Lung (tissue), 12 donors: ENCODE measurements around the gene KRTAP5-2. TPM values are rescaled to one million over a fixed set of nuclear protein-coding genes. Genes with fewer than 3 reads are reported as not detected.

Experiments
- ATAC-seq: fragments of 200-7000 bp; cut with Tn5 transposase; one replicate; pipeline ENCODE4 v1.9.1; 2020; ENCODE audit warnings: moderate number of reproducible peaks; ENCODE audit not compliant: insufficient read depth, low FRiP score
- DNase-seq, 3 donors: peaks; one replicate each; pipeline ENCODE4 v3.0.0-alpha.2; 2013 to 2017
- H3K27ac ChIP-seq, 2 donors: one replicate each; pipeline ENCODE4 v1.5.1; 2013; ENCODE audit warnings: mild to moderate bottlenecking in 2 of 2, moderate library complexity in 2 of 2, control low read depth in 1 of 2, inconsistent platforms in 1 of 2, low read depth in 1 of 2, low read length in 1 of 2
- H3K27me3 ChIP-seq, 3 donors: one replicate each; pipeline ENCODE4 v1.5.1; 2013; ENCODE audit warnings: low read length in 2 of 3; ENCODE audit not compliant: control insufficient read depth in 3 of 3, insufficient read depth in 3 of 3
- H3K36me3 ChIP-seq, 4 donors: one replicate each; pipeline ENCODE4 v1.5.1; 2013; ENCODE audit warnings: low read length in 4 of 4, mild to moderate bottlenecking in 1 of 4, moderate library complexity in 1 of 4; ENCODE audit not compliant: control insufficient read depth in 4 of 4, insufficient read depth in 4 of 4
- H3K4me1 ChIP-seq, 5 donors: one replicate each; pipeline ENCODE4 v1.5.1; 2013; ENCODE audit warnings: low read length in 5 of 5, mild to moderate bottlenecking in 2 of 5, moderate library complexity in 1 of 5; ENCODE audit not compliant: control insufficient read depth in 5 of 5, insufficient read depth in 5 of 5
- H3K4me3 ChIP-seq: one replicate; pipeline ENCODE4 v1.5.1; 2013; ENCODE audit warnings: mild to moderate bottlenecking, control low read depth, moderate library complexity
- H3K9ac ChIP-seq, 2 donors: one replicate each; pipeline ENCODE4 v1.5.1; 2013; ENCODE audit warnings: low read length in 2 of 2, control low read depth in 1 of 2; ENCODE audit not compliant: insufficient read depth in 1 of 2
- H3K9me3 ChIP-seq, 4 donors: one replicate each; pipeline ENCODE4 v1.5.1; 2013; ENCODE audit warnings: low read length in 3 of 4, mild to moderate bottlenecking in 1 of 4, moderate library complexity in 1 of 4; ENCODE audit not compliant: control insufficient read depth in 4 of 4, insufficient read depth in 3 of 4
- WGBS, 2 donors: extraction: QIAGEN DNeasy Blood & Tissue Kit; methylation state at CpG; one replicate each; pipeline ENCODE4 v1.1.7; 2013; 5-methylcytosine and 5-hydroxymethylcytosine counted together
- polyA plus RNA-seq, 2 donors: library from polyadenylated mRNA; stranded (reverse); fragments of 200-250 nt; gene quantifications; one replicate each; pipeline ENCODE4 v1.2.1, GENCODE V29; 2013
- total RNA-seq, 2 donors: library from RNA; depleted of rRNA in 1 of 2; stranded (reverse); fragments of >200 nt in 1 of 2; gene quantifications; one replicate each; pipeline ENCODE4 v1.2.1, GENCODE V29; 2014 to 2021
- TF ChIP-seq, protein P1 (sequence below): IDR thresholded peaks from 2 replicates; pipeline ENCODE4 v1.5.1; 2012; ENCODE audit warnings: mild to moderate bottlenecking; ENCODE audit errors: control extremely low read depth, extremely low read depth
- donor health status: control.
- donor health status: control.
- donor health status: Bipolar disorder and iron deficiency.
- donor health status: healthy.
- donor health status: DM: yes; HTN: yes; CAD: no.

KRTAP5-2 gene
- total and polyA plus RNA-seq, 4 donors = 0.12 TPM; not detected in 3

DNA sequence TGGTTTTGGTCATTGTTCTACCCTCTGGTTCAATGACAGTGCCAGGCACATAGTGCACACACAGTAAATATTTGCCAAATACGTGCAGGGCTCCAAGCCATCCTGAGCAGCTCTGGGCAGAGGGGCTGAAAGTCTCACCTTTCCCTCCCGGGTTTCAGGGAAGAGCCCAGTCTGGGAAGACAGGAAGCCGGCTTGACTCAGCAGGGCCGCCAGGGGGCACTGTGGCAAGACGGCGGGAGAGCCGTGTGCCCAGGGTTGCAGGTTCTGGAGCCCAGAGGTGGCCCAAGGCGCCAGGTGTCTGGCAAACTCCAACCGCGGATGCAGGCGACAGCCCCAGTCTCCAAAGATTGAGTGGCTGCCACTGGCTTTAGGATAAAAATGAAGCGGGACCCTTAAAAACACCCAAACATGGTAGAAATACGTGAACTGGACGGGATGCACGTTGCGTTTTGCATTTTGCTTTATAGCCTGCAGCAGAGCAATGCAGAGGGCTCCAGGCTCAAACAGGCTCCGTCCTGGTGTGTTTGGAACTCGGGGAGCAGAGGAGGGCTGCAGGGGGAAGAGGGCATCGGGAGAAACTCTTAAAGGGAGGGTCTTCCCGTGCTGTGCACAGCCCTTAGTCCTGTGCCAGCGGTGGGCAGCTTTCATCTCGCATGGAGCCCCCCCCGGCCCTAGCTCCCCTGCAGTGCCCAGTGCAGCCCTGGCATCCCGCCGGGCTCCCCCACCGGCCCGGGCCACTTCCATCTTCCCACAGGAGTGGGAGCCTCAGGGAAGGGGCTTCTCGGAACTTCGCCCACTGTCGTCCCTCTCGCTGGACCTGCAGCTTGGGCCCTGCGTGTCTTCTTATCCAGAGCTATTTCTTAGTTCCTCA is 42.2 kb upstream of the KRTAP5-2 start:
- ATAC-seq (peak; percentile 49), DNase-seq (peak; percentile 36 to 43 (median 41))
- Histone ChIP-seq H3K9me3 (no peaks in the 10 kb centered on the region), H3K27me3 (no peaks in the 10 kb centered on the region), H3K4me3 (no peak overlapping the region), H3K36me3 (no peaks in the 10 kb centered on the region), H3K4me1 (peaks cover 0 to 9% (median 0%) of the 10 kb centered on the region in 5 donors), H3K9ac (no peak overlapping the region), H3K27ac (no peak overlapping the region)
- TF ChIP-seq, protein P1, sequence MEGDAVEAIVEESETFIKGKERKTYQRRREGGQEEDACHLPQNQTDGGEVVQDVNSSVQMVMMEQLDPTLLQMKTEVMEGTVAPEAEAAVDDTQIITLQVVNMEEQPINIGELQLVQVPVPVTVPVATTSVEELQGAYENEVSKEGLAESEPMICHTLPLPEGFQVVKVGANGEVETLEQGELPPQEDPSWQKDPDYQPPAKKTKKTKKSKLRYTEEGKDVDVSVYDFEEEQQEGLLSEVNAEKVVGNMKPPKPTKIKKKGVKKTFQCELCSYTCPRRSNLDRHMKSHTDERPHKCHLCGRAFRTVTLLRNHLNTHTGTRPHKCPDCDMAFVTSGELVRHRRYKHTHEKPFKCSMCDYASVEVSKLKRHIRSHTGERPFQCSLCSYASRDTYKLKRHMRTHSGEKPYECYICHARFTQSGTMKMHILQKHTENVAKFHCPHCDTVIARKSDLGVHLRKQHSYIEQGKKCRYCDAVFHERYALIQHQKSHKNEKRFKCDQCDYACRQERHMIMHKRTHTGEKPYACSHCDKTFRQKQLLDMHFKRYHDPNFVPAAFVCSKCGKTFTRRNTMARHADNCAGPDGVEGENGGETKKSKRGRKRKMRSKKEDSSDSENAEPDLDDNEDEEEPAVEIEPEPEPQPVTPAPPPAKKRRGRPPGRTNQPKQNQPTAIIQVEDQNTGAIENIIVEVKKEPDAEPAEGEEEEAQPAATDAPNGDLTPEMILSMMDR = peak; percentile 29
- WGBS, 2 donors = 54 to 59% methylated on average over 32 of the region's 32 CpGs

DNA sequence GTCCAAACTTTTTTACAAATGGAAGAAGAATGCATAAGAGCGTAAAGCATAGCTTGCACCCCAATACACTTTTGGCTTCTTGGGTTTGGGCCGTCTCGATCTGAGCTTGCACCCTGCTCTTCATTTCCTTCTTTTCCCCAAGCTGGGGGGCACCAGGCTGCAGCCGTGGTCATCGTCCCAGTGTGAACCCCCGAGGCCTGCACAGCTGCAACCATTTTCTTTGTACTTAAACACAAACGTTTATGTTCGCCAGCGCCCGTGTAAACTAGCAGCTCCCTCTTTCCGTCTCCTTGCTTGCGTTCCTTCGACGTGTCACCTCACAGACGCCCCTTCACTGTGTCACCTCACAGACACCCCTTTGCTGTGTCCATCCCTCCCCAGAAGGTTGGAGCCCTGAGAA is 41.6 kb upstream of the KRTAP5-2 start:
- DNase-seq = no peak
- Histone ChIP-seq H3K27me3 (peaks cover 0 to 4% (median 0%) of the 10 kb centered on the region in 3 donors), H3K4me1 (peaks cover 0 to 9% (median 0%) of the 10 kb centered on the region in 5 donors), H3K9ac (no peak overlapping the region), H3K9me3 (no peaks in the 10 kb centered on the region), H3K36me3 (no peaks in the 10 kb centered on the region), H3K27ac (no peak overlapping the region), H3K4me3 (no peak overlapping the region)
- no peak for ATAC-seq
- TF ChIP-seq, protein P1 = no peak
- WGBS, 2 donors = 41 to 61% methylated on average over 15 of the region's 15 CpGs

DNA sequence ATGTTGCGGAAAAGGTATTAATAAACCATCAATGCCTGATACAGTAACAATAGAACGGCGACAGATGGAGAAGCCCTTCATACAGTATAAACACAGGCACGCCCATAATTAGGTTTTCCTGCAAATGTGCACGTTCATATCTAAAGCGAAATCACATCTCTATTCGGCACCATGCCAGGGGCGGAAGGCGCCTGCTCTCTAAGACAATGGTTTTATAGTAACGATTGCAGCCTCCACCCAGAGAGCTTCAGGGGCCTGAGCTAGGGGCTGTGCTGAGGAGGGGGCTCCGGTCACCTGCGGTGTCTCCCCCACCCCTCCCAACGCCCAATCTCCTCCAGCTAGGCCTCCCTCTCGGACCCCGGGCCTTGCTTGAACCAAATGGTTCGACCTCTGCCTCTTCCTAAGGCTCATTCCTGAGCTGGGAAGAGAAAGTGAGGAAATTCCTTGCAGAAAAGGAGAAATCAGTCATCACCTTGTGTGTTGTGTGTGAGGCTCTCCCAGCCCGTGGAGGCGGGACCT is 41.1 kb upstream of the KRTAP5-2 start:
- no peak overlapping the region for H3K9ac ChIP-seq
- peak; percentile 25 to 71 (median 48) for DNase-seq
- H3K36me3 ChIP-seq = no peaks in the 10 kb centered on the region
- ATAC-seq = no peak
- TF ChIP-seq, protein P1 = no peak
- H3K27ac ChIP-seq = peak overlapping the region in 1 of 2 donors; percentile 37
- H3K4me3 ChIP-seq = no peak overlapping the region
- WGBS, 2 donors = 48 to 65% methylated on average over 18 of the region's 18 CpGs
- H3K27me3 ChIP-seq = peaks cover 0 to 4% (median 0%) of the 10 kb centered on the region in 3 donors
- no peaks in the 10 kb centered on the region for H3K9me3 ChIP-seq
- H3K4me1 ChIP-seq = peaks cover 0 to 9% (median 0%) of the 10 kb centered on the region in 5 donors
